HTR-8/SVneo (cell line): ENCODE measurements around the gene HCN1.
"Not testable (repeated sequence)": the region's sequence is repeated elsewhere in the genome, so short reads cannot be mapped to it uniquely, and the experiment has no call there.

ENCODE experiments used
- DNase-seq: peaks from one replicate; pipeline ENCODE4 v3.0.0; 2011; ENCODE audit warnings: low spot score, mixed read lengths; ENCODE audit not compliant: insufficient read length
- FAIRE-seq: peaks from 2 replicates; lab custom pipeline; 2011; peaks lifted over from hg19 to GRCh38; lab: Jason Lieb, UNC

Gene HCN1

GRCh38 chr5:45335978-45336377 is 360.2 kb downstream of the HCN1 start:
- DNase-seq (no peak), FAIRE-seq (no peak)

GRCh38 chr5:45335346-45335745 is 360.8 kb downstream of the HCN1 start:
- FAIRE-seq, result no peak
- DNase-seq, result no peak

DNA sequence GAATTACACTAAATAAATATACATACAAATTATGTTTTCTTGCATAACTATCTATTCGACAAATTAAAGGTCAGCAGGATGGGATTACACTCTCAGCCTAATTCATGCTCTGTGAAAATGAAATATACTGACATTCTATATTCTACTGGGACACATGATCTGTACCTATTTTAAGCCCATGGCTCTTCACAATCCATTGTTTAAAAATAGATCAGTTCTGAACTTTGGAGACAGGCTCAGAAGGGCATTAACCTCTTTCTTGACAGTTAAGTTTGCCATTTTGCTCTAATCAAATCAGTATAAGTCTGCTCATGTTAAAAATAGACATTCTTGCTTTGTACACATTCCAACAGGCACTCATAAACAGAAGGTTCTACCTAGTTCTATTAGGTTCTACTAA is 361.2 kb downstream of the HCN1 start:
- FAIRE-seq (no peak), DNase-seq (no peak)

- DNase-seq, FAIRE-seq: not testable (repeated sequence)
Observed at GRCh38 chr5:45312627-45313026, 383.6 kb downstream of the HCN1 start.

DNA sequence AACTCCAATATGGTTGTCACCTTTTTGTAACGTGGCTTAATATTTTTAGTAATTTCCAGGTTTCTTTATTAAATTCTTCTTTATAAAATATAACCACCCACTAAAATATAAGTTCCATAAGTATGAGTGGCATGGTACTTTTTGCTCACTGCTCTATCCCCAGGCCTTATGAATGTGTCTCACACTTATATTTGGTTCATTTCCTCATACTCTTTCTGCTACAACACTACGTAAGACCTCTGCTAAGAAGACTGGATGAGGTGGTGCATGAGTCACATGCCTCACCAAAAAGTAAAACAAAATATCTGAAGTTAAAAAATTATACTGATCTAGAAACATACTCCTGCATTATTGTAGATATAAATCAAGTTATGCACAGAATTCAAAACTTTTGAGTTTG is 400.9 kb downstream of the HCN1 start:
- FAIRE-seq, result no peak
- no peak for DNase-seq

- DNase-seq (no peak), FAIRE-seq (no peak)
Observed at GRCh38 chr5:45288746-45289145, 407.4 kb downstream of the HCN1 start.

GRCh38 chr5:45284436-45284835 is 411.7 kb downstream of the HCN1 start:
- FAIRE-seq (no peak), DNase-seq (no peak)

GRCh38 chr5:45281081-45281480 is 415.1 kb downstream of the HCN1 start:
- FAIRE-seq, result no peak
- no peak for DNase-seq

DNA sequence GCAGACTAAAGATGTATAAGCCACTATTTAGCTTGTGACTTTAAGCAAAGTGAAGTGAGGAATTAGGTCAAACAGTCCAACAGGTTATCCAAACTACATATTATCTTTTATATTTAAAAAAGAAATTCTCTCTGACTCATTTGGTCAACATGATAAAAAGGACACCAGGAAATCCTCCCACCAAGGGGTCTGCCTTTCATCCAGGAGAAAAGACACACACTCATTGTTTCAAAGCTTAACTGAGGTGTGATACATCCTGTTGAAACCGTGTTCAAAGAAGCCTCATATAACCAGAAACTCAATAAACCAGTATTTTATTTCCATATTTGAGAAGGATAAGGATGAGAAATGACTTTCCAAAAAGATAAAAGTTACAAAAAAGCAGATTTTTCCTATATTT is 417.1 kb downstream of the HCN1 start:
- DNase-seq, result no peak

DNA sequence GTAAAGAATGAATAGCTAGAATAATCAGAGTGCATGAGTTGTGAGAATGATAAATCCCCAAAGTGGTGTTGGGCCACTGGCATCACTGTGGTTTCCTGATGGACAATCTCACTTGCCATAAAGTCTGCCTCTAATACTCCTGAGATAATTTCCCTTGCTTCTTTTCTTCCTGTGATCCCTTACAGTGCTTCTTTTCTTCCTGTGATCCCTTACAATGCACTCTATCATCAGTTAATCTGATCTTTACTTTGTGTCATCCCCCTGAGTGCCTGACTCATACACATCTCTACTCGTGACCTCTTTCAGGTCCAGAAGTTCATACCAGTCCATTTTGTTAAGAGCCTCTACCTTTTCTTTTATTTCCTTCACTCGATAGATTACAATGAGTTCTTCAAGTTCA is 418.3 kb downstream of the HCN1 start:
- no peak for DNase-seq
- no peak for FAIRE-seq

More for the DNA sequence above, 417.1 kb downstream of the HCN1 start:
- FAIRE-seq, result no peak

DNA sequence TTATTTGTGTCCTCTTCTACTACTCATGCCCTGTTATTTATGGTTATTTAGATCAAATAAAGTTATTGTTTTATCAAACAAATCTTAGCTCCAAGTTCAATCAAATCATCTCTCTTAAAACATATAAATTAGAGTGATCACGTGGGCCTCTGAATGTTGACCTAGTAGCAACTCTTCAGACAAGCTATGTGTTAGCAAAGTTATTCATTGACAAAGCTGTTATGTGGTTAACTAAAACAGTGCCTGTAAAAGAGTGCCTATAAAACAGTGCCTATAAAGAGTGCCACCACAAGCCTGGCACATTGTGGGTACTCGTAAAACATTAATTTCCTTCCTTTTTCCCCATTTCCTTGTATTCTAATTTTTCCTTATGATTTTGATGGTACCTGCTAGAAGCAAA is 421.9 kb downstream of the HCN1 start:
- DNase-seq (no peak), FAIRE-seq (no peak)

GRCh38 chr5:45271626-45272025 is 424.6 kb downstream of the HCN1 start:
- FAIRE-seq (no peak), DNase-seq (no peak)

GRCh38 chr5:45264447-45264846 is 431.7 kb downstream of the HCN1 start:
- FAIRE-seq (no peak), DNase-seq (no peak)

DNA sequence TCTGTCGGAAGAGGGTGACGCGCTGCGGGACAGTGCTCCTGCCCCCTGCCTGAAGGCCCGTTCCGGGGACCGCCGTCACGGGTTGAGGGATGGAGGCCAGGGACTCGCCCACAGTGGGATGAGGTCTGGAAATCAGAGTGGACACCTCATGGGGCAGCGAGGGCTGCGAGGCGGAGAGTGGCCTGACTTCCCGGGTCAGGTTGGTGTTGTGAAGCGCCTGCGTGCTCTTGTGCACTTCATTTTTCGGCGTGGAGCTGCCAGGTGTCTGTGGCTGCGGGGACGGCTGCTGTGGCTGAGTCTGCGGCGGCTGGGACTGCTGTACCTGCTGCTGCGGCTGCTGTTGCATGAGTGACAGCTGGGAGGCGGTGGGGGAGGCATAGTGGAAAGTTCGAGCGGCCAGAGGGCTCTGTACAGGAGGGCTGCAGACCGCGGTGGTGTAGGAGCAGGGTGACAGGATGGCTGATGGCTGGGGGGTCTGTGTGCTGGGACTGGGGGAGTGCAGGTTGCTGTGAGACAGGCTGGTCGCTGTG is 434.1 kb downstream of the HCN1 start:
- FAIRE-seq (no peak), DNase-seq (no peak)

GRCh38 chr5:45261125-45261524 is 435.1 kb downstream of the HCN1 start:
- DNase-seq, result no peak
- no peak for FAIRE-seq

DNA sequence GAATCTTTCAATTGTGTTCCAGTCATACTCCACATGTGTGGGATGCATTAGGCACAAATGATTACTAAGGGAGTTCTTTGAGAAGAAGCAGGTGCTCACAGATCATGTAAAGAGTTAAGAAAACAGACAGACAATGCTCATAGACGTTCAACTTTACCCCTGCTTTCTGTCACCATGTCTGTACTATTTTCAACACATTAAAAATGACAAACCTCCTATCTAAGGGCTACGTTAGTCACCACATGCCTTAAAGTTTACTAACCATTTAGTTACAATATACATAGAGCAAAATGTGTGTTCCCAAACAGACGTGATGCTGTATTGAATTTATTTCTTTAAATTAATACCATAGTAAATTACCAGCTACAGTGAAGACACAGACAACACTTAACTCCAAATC is 435.9 kb downstream of the HCN1 start:
- FAIRE-seq (no peak), DNase-seq (no peak)

DNA sequence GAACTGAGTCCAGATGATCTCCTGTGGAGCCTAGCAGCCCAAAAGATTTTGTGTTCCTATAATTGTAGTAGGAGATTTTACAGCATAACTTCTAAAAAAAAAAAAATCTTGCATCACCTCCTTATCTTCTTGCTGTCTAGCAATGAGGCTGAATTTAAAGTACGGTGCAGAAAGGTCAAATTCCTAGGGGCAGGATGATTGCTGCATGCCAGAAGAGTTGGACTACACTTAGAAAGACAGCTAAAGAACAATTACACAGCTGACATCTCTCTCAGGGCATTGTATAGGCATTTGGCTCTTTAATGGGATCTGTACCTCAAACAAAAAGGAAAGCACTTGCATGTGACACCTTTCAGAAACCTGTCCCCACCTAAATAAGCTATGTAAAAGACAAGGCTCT is 443.2 kb downstream of the HCN1 start:
- no peak for DNase-seq
- FAIRE-seq, result no peak

DNA sequence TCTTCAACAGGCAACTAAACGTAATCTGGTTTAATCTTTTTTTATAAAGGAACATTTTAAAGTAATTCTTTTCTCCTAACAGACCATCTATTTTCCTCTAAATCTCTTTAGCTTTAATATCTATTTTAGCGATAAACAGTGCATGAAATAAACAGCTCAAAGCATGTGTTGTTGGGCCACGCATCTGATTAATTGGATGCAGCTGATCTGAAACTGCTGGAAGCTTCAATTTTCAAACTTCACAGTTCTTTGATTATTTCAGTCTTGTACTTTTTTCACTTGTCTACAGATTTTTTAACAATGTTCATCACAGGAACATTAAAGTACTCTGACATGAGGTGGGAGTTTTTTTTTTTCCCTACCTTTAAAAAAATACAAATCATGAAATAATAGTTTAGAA is 443.6 kb downstream of the HCN1 start:
- DNase-seq (no peak), FAIRE-seq (no peak)

- no peak for DNase-seq
Observed at GRCh38 chr5:45225571-45226031, 470.6 kb downstream of the HCN1 start.

GRCh38 chr5:45205403-45205961 is 490.7 kb downstream of the HCN1 start:
- DNase-seq, result no peak
- no peak for FAIRE-seq

More at GRCh38 chr5:45225571-45226031, 470.6 kb downstream of the HCN1 start:
- no peak for FAIRE-seq
